Upper lobe of left lung (tissue), 4 donors: ENCODE results near the gene ARAP1.

ENCODE experiments used
- POLR2A ChIP-seq, 4 donors: fragments of 450-650 bp; IDR thresholded peaks; one replicate each; pipeline ENCODE4 v1.5.1; 2016 to 2017; ENCODE audit warnings: antibody characterized with exemption in 4 of 4, mild to moderate bottlenecking in 2 of 4
- TF ChIP-seq, protein P1 (sequence below), 6 experiments: fragments of 450-650 bp in 4 of 6; fragments of 200-600 bp in 2 of 6; sonication (generic) in 2 of 6; IDR thresholded peaks; one replicate each; pipeline ENCODE4 v1.5.1; 2016 to 2019; ENCODE audit warnings: antibody characterized with exemption in 6 of 6

DNA sequence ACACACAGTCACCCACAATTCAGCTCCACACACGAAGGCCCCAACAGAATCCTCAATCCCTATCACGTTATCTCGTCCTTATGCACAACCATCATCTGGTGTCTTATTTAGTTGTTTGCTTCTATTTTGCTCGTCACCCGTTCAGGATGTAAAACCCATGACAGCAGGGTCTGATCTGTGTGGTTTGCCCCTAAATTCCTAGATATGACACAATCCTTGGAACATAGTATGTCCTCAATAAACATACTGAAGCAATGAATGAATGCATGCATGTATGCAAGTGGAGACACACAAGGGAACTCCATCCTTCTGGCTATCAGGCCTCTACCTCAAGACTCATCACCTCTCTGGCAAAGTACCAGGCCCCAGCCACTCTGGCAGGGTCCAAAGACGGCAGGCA, 21.5 kb upstream of the ARAP1 start:
- TF ChIP-seq, protein P1, sequence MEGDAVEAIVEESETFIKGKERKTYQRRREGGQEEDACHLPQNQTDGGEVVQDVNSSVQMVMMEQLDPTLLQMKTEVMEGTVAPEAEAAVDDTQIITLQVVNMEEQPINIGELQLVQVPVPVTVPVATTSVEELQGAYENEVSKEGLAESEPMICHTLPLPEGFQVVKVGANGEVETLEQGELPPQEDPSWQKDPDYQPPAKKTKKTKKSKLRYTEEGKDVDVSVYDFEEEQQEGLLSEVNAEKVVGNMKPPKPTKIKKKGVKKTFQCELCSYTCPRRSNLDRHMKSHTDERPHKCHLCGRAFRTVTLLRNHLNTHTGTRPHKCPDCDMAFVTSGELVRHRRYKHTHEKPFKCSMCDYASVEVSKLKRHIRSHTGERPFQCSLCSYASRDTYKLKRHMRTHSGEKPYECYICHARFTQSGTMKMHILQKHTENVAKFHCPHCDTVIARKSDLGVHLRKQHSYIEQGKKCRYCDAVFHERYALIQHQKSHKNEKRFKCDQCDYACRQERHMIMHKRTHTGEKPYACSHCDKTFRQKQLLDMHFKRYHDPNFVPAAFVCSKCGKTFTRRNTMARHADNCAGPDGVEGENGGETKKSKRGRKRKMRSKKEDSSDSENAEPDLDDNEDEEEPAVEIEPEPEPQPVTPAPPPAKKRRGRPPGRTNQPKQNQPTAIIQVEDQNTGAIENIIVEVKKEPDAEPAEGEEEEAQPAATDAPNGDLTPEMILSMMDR (IDR thresholded peaks at IDR 0.05) = no peak
- TF ChIP-seq POLR2A (IDR thresholded peaks at IDR 0.05) = no peak
